ENCODE results near the gene CDC26.

DNA sequence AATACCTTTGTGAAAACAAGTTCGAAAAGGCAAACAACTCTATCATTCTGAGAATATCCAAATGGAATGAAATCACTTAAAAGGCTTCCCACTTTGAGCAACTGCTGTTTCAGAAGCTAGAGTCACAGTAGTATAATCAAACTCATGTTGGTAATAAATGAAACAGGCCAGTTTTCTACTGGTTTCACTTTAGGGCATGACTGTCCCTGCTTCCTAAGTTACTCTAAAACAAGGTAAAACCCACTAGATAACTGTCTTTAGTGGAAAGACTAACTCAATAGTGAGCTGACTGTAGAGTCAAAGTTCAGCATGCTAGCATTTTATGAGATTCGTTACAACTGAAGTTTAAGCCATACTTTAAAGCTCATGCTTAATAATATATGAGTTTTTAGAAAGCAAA is 6.0 kb downstream of the CDC26 start:
- no peak for TF ChIP-seq EZH2phosphoT487 (IDR thresholded peaks at IDR 0.05; ENCODE audit: borderline replicate concordance, low read depth, low read length)
- TF ChIP-seq, protein P1, sequence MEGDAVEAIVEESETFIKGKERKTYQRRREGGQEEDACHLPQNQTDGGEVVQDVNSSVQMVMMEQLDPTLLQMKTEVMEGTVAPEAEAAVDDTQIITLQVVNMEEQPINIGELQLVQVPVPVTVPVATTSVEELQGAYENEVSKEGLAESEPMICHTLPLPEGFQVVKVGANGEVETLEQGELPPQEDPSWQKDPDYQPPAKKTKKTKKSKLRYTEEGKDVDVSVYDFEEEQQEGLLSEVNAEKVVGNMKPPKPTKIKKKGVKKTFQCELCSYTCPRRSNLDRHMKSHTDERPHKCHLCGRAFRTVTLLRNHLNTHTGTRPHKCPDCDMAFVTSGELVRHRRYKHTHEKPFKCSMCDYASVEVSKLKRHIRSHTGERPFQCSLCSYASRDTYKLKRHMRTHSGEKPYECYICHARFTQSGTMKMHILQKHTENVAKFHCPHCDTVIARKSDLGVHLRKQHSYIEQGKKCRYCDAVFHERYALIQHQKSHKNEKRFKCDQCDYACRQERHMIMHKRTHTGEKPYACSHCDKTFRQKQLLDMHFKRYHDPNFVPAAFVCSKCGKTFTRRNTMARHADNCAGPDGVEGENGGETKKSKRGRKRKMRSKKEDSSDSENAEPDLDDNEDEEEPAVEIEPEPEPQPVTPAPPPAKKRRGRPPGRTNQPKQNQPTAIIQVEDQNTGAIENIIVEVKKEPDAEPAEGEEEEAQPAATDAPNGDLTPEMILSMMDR (conservative IDR thresholded peaks at IDR 0.05; ENCODE audit: low read length) = no peak

Measured in OCI-LY7 (cell line).